Astrocyte (in vitro differentiated cells and primary cell): ENCODE measurements around the gene TBCC. TPM values are rescaled to one million over a fixed set of nuclear protein-coding genes. Genes with fewer than 3 reads are reported as not detected.

Experiments
- DNase-seq: peaks from one replicate; pipeline ENCODE4 v3.0.0-alpha.2; 2010; ENCODE audit warnings: low read depth
- FAIRE-seq: peaks from 2 replicates; lab custom pipeline; 2011; peaks lifted over from hg19 to GRCh38; lab: Jason Lieb, UNC
- H2AFZ ChIP-seq: 2 replicates; pipeline ENCODE4 v1.6.0; 2012; ENCODE audit warnings: low read depth, low read length, inconsistent platforms
- H3K27ac ChIP-seq: 2 replicates; pipeline ENCODE4 v1.5.1; 2011; ENCODE audit warnings: low read depth, low read length, inconsistent platforms
- H3K27me3 ChIP-seq: 2 replicates; pipeline ENCODE4 v1.6.0; 2011; ENCODE audit warnings: low read length, inconsistent platforms; ENCODE audit not compliant: insufficient read depth
- H3K36me3 ChIP-seq: 2 replicates; pipeline ENCODE4 v1.5.1; 2011; ENCODE audit warnings: low read length, inconsistent platforms; ENCODE audit not compliant: insufficient read depth
- H3K4me1 ChIP-seq: 2 replicates; pipeline ENCODE4 v1.5.1; 2011; ENCODE audit warnings: low read length, inconsistent platforms; ENCODE audit not compliant: insufficient read depth
- H3K4me2 ChIP-seq: 2 replicates; pipeline ENCODE4 v1.6.0; 2012; ENCODE audit warnings: low read length, inconsistent platforms
- H3K4me3 ChIP-seq: 2 replicates; pipeline ENCODE4 v1.5.1; 2011; ENCODE audit warnings: low read depth, mild to moderate bottlenecking, low read length, inconsistent platforms; ENCODE audit not compliant: insufficient read depth
- H3K79me2 ChIP-seq: 2 replicates; pipeline ENCODE4 v1.6.0; 2012; ENCODE audit warnings: mild to moderate bottlenecking, low read length, inconsistent platforms; ENCODE audit not compliant: insufficient read depth
- H3K9ac ChIP-seq: 2 replicates; pipeline ENCODE4 v1.6.0; 2012; ENCODE audit warnings: mild to moderate bottlenecking, low read length, inconsistent platforms
- H3K9me3 ChIP-seq: 2 replicates; pipeline ENCODE4 v1.5.1; 2012; ENCODE audit warnings: low read depth, mild to moderate bottlenecking, low read length, inconsistent platforms; ENCODE audit not compliant: insufficient read depth
- H4K20me1 ChIP-seq: 2 replicates; pipeline ENCODE4 v1.6.0; 2012; ENCODE audit warnings: low read length, inconsistent platforms; ENCODE audit not compliant: insufficient read depth
- H3K27ac Mint-ChIP-seq: one replicate; pipeline ENCODE4 v1.8.0; 2021; ENCODE audit warnings: mild to moderate bottlenecking, mixed read lengths; ENCODE audit not compliant: unreplicated experiment
- H3K27me3 Mint-ChIP-seq: one replicate; pipeline ENCODE4 v1.8.0; 2021; ENCODE audit warnings: low read depth, mixed read lengths; ENCODE audit not compliant: unreplicated experiment
- H3K36me3 Mint-ChIP-seq: one replicate; pipeline ENCODE4 v1.8.0; 2021; ENCODE audit warnings: low read depth, mixed read lengths; ENCODE audit not compliant: unreplicated experiment
- H3K4me1 Mint-ChIP-seq: one replicate; pipeline ENCODE4 v1.8.0; 2021; ENCODE audit warnings: low read depth, mixed read lengths; ENCODE audit not compliant: unreplicated experiment
- H3K4me3 Mint-ChIP-seq: one replicate; pipeline ENCODE4 v1.8.0; 2021; ENCODE audit warnings: mild to moderate bottlenecking, moderate library complexity, mixed read lengths; ENCODE audit not compliant: unreplicated experiment
- H3K9me3 Mint-ChIP-seq: one replicate; pipeline ENCODE4 v1.8.0; 2021; ENCODE audit warnings: mild to moderate bottlenecking, mixed read lengths; ENCODE audit not compliant: unreplicated experiment
- CTCF ChIP-seq: IDR thresholded peaks from 2 replicates; pipeline ENCODE4 v1.5.1; 2011; ENCODE audit warnings: low read depth, mild to moderate bottlenecking, inconsistent platforms, low read length, moderate library complexity; ENCODE audit not compliant: insufficient read depth
- EZH2 ChIP-seq: IDR thresholded peaks from 2 replicates; pipeline ENCODE4 v1.6.1; 2012; ENCODE audit warnings: mild to moderate bottlenecking, low read length, inconsistent platforms; ENCODE audit not compliant: insufficient read depth
- total RNA-seq: library from RNA; stranded (reverse); gene quantifications from 2 replicates; pipeline ENCODE4 v1.2.1, GENCODE V29; 2021

Gene TBCC
- total RNA-seq, 1 donor from 2014 or later: 25.8 TPM

- FAIRE-seq (no peak), DNase-seq (no peak)
- Mint-ChIP-seq H3K27me3 (no peaks in the 10 kb centered on the region), H3K9me3 (no peaks in the 10 kb centered on the region), H3K36me3 (no peaks in the 10 kb centered on the region), H3K27ac (peak overlapping the region; percentile 99), H3K4me3 (peak overlapping the region; percentile 97), H3K4me1 (peaks cover 12% of the 10 kb centered on the region)
- Histone ChIP-seq H3K4me2 (peak overlapping the region; percentile 91), H3K36me3 (no peaks in the 10 kb centered on the region), H3K4me1 (peaks cover 11% of the 10 kb centered on the region), H3K27ac (no peak overlapping the region), H3K9ac (peak overlapping the region; percentile 100), H3K9me3 (no peaks in the 10 kb centered on the region), H3K79me2 (peaks cover 60% of the 10 kb centered on the region), H2AFZ (no peak overlapping the region), H3K4me3 (peak overlapping the region; percentile 94), H3K27me3 (no peaks in the 10 kb centered on the region), H4K20me1 (peaks cover 23% of the 10 kb centered on the region)
- TF ChIP-seq EZH2: no peak
- no peak for TF ChIP-seq CTCF
Measured at GRCh38 chr6:42784717-42785498, 39.0 kb upstream of the TBCC start.

- Mint-ChIP-seq H3K4me1 (peaks cover 12% of the 10 kb centered on the region), H3K4me3 (peak overlapping the region; percentile 97), H3K9me3 (no peaks in the 10 kb centered on the region), H3K27ac (peak overlapping the region; percentile 99), H3K27me3 (no peaks in the 10 kb centered on the region), H3K36me3 (no peaks in the 10 kb centered on the region)
- Histone ChIP-seq H3K79me2 (peaks cover 56% of the 10 kb centered on the region), H2AFZ (peak overlapping the region; percentile 59), H3K36me3 (no peaks in the 10 kb centered on the region), H3K27me3 (no peaks in the 10 kb centered on the region), H3K4me2 (peak overlapping the region; percentile 91), H3K4me1 (peaks cover 11% of the 10 kb centered on the region), H3K4me3 (peak overlapping the region; percentile 94), H3K9ac (peak overlapping the region; percentile 100), H4K20me1 (peaks cover 16% of the 10 kb centered on the region), H3K27ac (peak overlapping the region; percentile 99), H3K9me3 (no peaks in the 10 kb centered on the region)
- DNase-seq (no peak), FAIRE-seq (no peak)
- no peak for TF ChIP-seq EZH2
- TF ChIP-seq CTCF: no peak
Measured at GRCh38 chr6:42783876-42784642, 38.2 kb upstream of the TBCC start.
